ENCODE results near the gene ATP9A. TPM values are rescaled to one million over a fixed set of nuclear protein-coding genes. Genes with fewer than 3 reads are reported as not detected.

The ATP9A gene
- total RNA-seq, 2 donors from 2014 or later: 16.8 to 24.6 TPM

- Histone ChIP-seq H3K4me1 (peaks cover 8% of the 10 kb centered on the region), H3K36me3 (replicated peaks in 1 of 2; ENCODE audit: insufficient read depth in 1 of 2, low read depth in 2 of 2) (no peaks in the 10 kb centered on the region), H3K27ac (no peak overlapping the region), H3K9me3 (no peaks in the 10 kb centered on the region), H3K4me3 (no peak overlapping the region), H3K27me3 (no peaks in the 10 kb centered on the region)
- DNase-seq: peak; percentile 60 to 81 (median 64)
- ATAC-seq: peak; percentile 63
- no peak for TF ChIP-seq POLR2A (IDR thresholded peaks at IDR 0.05)
- TF ChIP-seq CTCF (IDR thresholded peaks at IDR 0.05): peak; percentile 34 to 78 (median 66)
- intact Hi-C loops (cut with DNase I): no loop called here
- 20 to 31% methylated on average over 11 to 12 of the region's 12 CpGs for WGBS, 2 donors
These were observed 128.9 kb downstream of the ATP9A start for GRCh38 chr20:51639206-51639832.

GRCh38 chr20:51637241-51637640, 130.9 kb downstream of the ATP9A start:
- no peaks in the 10 kb centered on the region for H3K36me3 ChIP-seq (replicated peaks in 1 of 2; ENCODE audit: insufficient read depth in 1 of 2, low read depth in 2 of 2)
- no peak overlapping the region for H3K27ac ChIP-seq
- intact Hi-C loops (cut with DNase I): no loop called here
- ATAC-seq: no peak
- TF ChIP-seq POLR2A (IDR thresholded peaks at IDR 0.05): no peak
- no peak for TF ChIP-seq CTCF (IDR thresholded peaks at IDR 0.05)
- no peaks in the 10 kb centered on the region for H3K9me3 ChIP-seq
- DNase-seq: no peak
- H3K27me3 ChIP-seq: no peaks in the 10 kb centered on the region
- WGBS, 2 donors: 79 to 80% methylated on average over 8 of the region's 8 CpGs
- no peak overlapping the region for H3K4me3 ChIP-seq
- peaks cover 17% of the 10 kb centered on the region for H3K4me1 ChIP-seq

- 90 to 96% methylated on average over 8 of the region's 8 CpGs for whole genome bisulfite sequencing, 2 donors
- no peak for TF ChIP-seq CTCF (IDR thresholded peaks at IDR 0.05)
- TF ChIP-seq POLR2A (IDR thresholded peaks at IDR 0.05): no peak
- no peak for ATAC-seq
- Histone ChIP-seq H3K4me3 (no peak overlapping the region), H3K27me3 (no peaks in the 10 kb centered on the region), H3K36me3 (replicated peaks in 1 of 2; ENCODE audit: insufficient read depth in 1 of 2, low read depth in 2 of 2) (no peaks in the 10 kb centered on the region), H3K27ac (no peak overlapping the region), H3K4me1 (peaks cover 17% of the 10 kb centered on the region), H3K9me3 (no peaks in the 10 kb centered on the region)
- intact Hi-C loops (cut with DNase I): no loop called here
- DNase-seq: no peak
These were observed 132.1 kb downstream of the ATP9A start for GRCh38 chr20:51636123-51636522.

- H3K27me3 ChIP-seq: no peaks in the 10 kb centered on the region
- WGBS, 2 donors: 100% methylated on average over 2 of the region's 2 CpGs
- intact Hi-C loops (cut with DNase I): no loop called here
- no peaks in the 10 kb centered on the region for H3K9me3 ChIP-seq
- no peak overlapping the region for H3K4me3 ChIP-seq
- ATAC-seq: no peak
- TF ChIP-seq CTCF (IDR thresholded peaks at IDR 0.05) (no peak), POLR2A (IDR thresholded peaks at IDR 0.05) (no peak)
- DNase-seq: no peak
- H3K4me1 ChIP-seq: peaks cover 17% of the 10 kb centered on the region
- no peaks in the 10 kb centered on the region for H3K36me3 ChIP-seq (replicated peaks in 1 of 2; ENCODE audit: insufficient read depth in 1 of 2, low read depth in 2 of 2)
- no peak overlapping the region for H3K27ac ChIP-seq
These were observed 132.5 kb downstream of the ATP9A start for GRCh38 chr20:51635680-51636079.

GRCh38 chr20:51634877-51635276, 133.3 kb downstream of the ATP9A start:
- H3K4me1 ChIP-seq: peaks cover 17% of the 10 kb centered on the region
- H3K9me3 ChIP-seq: no peaks in the 10 kb centered on the region
- ATAC-seq (no peak), DNase-seq (no peak)
- H3K27me3 ChIP-seq: no peaks in the 10 kb centered on the region
- no peak overlapping the region for H3K4me3 ChIP-seq
- H3K36me3 ChIP-seq (replicated peaks in 1 of 2; ENCODE audit: insufficient read depth in 1 of 2, low read depth in 2 of 2): no peaks in the 10 kb centered on the region
- TF ChIP-seq POLR2A (IDR thresholded peaks at IDR 0.05): no peak
- TF ChIP-seq CTCF (IDR thresholded peaks at IDR 0.05): no peak
- 59 to 78% methylated on average over 4 to 5 of the region's 5 CpGs for whole genome bisulfite sequencing, 2 donors
- intact Hi-C loops (cut with DNase I): no loop called here
- peak overlapping the region in 1 of 4 donors; percentile 2 for H3K27ac ChIP-seq

Measured in body of pancreas (tissue), 4 donors.